WI38 (cell line): Measurements from ENCODE around the gene COL4A2.

Source experiments
- H3K4me3 ChIP-seq: 2 replicates; pipeline ENCODE4 v1.5.1; 2011; ENCODE audit warnings: low read depth, mild to moderate bottlenecking, control low read depth, low read length
- TF ChIP-seq, protein P1 (sequence below): IDR thresholded peaks from 2 replicates; pipeline ENCODE4 v1.5.1; 2012; ENCODE audit warnings: low read depth, mild to moderate bottlenecking, control low read depth, low read length

COL4A2 gene

DNA sequence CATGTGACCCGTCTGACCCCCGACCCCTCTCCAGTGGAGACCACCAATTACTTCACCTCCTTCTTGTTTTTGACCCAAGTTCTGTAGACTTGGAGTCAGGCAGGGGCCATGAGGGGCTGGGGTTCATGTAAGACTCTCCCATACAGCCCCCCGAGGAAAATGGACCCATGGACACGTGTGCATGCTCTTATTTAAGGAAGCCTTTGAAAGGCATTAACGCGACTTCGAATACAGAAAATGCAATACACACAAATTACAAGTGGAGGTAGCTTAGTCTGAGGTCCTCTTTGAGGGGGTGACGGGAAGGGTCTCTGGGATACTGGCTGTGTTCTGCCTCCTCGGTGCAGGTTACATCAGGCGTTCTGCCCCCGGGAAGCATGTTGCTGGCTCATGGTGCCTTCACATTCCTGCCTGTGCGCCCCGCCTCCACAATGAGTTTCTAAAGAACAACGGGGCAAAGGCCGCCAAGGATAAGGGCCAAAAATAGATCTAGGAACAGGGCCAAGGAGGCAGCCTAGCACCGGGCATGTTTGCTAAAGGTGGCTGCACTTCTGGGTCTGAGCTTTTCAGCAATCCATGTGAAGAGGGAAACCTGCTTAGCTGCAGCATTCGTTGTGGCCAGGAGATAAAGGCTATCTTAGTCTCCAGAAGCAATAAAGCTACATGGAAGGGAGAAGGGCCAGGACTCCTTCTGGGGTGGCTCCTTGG, 199.9 kb downstream of the COL4A2 start:
- H3K4me3 ChIP-seq = no peak overlapping the region
- TF ChIP-seq, protein P1, sequence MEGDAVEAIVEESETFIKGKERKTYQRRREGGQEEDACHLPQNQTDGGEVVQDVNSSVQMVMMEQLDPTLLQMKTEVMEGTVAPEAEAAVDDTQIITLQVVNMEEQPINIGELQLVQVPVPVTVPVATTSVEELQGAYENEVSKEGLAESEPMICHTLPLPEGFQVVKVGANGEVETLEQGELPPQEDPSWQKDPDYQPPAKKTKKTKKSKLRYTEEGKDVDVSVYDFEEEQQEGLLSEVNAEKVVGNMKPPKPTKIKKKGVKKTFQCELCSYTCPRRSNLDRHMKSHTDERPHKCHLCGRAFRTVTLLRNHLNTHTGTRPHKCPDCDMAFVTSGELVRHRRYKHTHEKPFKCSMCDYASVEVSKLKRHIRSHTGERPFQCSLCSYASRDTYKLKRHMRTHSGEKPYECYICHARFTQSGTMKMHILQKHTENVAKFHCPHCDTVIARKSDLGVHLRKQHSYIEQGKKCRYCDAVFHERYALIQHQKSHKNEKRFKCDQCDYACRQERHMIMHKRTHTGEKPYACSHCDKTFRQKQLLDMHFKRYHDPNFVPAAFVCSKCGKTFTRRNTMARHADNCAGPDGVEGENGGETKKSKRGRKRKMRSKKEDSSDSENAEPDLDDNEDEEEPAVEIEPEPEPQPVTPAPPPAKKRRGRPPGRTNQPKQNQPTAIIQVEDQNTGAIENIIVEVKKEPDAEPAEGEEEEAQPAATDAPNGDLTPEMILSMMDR = no peak

DNA sequence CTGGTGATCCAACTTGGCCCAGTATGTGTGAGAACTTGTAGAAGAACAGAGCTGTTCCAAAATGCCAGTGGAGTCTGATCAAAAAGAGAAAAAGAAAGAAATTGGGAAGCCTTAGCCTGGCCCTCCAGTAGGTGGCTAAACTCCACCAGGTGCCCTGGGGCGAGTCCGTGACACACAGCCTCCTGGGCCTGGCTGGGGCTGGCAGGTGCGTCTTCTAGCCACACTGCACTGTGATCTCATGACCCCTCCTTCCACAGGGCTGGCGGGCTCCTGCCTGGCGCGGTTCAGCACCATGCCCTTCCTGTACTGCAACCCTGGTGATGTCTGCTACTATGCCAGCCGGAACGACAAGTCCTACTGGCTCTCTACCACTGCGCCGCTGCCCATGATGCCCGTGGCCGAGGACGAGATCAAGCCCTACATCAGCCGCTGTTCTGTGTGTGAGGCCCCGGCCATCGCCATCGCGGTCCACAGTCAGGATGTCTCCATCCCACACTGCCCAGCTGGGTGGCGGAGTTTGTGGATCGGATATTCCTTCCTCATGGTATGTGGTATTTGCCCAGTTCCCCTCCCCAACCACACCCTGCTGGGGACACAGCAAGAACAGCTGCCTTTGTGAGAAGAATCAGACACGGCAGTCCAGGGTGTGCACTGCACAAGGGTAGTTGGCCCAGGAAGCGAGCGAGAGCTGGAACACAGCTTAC, 200.7 kb downstream of the COL4A2 start:
- TF ChIP-seq, protein P1 = no peak
- H3K4me3 ChIP-seq = no peak overlapping the region

DNA sequence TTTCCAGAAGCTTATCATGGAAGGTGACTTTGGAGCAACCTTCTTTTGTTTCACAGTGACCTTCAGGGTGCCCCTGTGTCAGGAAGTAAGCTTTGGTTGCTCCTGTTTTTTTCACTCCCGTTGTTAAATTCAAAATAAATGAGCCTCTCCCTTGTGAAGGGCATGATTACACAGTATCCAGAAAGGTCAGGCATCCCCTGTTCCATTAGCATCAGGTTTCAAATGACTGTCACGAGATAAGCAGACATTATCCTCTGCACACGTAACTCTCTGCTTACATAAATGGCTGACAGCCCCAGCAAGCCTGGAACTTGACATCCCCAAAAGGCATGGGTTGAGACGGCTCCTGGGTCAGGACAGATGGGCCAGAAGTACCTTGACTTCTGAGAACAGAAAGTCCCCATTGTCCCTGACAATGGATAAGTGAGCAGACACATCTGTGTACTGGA, 202.4 kb downstream of the COL4A2 start:
- no peak overlapping the region for H3K4me3 ChIP-seq
- TF ChIP-seq, protein P1 = no peak

DNA sequence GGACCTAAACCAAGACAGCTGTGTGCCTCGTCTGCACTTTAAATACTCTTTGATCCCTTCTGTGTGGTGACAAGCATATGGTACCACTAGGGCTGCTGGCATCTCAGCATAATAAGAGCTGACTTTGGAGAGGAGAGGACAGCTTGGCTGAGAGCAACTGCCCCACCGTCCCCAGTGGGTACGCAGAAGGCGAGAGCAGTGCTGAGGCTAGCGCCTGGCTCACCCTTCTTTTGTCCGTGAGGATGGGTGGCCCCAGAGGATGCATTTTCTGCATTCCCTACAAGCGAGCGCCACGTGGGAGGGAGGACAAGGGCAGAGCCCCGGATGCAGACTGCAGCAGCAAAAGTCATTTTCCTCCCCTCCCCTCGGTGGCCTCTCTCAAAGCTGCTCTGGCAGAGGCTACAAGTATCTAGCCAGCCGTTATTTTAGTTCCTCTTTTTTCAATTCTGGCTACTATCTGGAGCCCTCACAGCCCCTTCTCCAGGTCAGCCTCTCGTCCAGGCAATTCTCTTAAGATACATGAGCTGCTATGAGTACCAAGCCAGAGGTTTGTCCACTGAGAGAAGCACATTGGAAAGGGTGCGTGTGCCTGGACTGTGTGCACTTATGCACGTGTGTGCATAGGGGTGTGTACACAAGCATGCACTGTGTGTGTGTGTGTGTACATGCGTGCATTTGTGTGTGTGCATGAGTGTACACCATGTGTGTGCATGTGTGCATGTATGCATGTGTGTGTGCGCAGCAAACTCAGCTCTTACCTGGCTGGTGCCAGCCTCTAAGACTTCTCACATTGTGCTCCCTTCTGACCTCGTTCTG, 203.1 kb downstream of the COL4A2 start:
- H3K4me3 ChIP-seq = no peak overlapping the region
- TF ChIP-seq, protein P1 = no peak

DNA sequence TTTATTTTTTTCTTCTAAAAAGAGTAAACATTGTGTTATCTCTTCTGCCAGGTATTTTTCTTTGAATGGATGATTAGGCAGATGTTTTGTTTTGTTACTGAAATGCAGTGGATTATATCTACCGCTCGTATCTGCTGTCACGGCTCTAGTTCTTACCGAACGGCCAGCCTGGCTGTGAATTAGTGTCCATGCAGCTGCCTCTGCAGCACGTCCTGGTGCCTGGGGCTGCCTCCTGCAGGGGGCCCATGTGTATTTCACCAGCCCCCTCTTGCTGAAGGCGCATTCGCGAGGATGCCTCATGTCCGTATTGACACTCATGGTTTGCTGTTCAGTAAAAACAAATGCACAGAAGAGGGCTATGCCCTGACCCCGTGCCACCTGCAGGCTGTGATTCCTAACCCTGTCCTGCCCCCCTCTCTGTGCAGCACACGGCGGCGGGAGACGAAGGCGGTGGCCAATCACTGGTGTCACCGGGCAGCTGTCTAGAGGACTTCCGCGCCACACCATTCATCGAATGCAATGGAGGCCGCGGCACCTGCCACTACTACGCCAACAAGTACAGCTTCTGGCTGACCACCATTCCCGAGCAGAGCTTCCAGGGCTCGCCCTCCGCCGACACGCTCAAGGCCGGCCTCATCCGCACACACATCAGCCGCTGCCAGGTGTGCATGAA, 204.6 kb downstream of the COL4A2 start:
- TF ChIP-seq, protein P1 = no peak
- no peak overlapping the region for H3K4me3 ChIP-seq

DNA sequence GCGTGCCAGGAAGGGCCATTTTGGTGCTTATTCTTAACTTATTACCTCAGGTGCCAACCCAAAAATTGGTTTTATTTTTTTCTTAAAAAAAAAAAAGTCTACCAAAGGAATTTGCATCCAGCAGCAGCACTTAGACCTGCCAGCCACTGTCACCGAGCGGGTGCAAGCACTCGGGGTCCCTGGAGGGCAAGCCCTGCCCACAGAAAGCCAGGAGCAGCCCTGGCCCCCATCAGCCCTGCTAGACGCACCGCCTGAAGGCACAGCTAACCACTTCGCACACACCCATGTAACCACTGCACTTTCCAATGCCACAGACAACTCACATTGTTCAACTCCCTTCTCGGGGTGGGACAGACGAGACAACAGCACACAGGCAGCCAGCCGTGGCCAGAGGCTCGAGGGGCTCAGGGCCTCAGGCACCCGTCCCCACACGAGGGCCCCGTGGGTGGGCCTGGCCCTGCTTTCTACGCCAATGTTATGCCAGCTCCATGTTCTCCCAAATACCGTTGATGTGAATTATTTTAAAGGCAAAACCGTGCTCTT, 205.2 kb downstream of the COL4A2 start:
- TF ChIP-seq, protein P1 = no peak
- no peak overlapping the region for H3K4me3 ChIP-seq
